Ovary (tissue), 3 donors: ENCODE data around the gene NIPBL.

Experiments used
- EP300 ChIP-seq: sonication (generic); formaldehyde crosslinking; IDR thresholded peaks from one replicate; pipeline ENCODE4 v1.6.1; 2017; ENCODE audit warnings: antibody characterized with exemption
- POLR2A ChIP-seq: fragments of 450-650 bp; IDR thresholded peaks from one replicate; pipeline ENCODE4 v1.6.1; 2017; ENCODE audit warnings: antibody characterized with exemption, mild to moderate bottlenecking, moderate library complexity
- TF ChIP-seq, protein P1 (sequence below), 3 donors: fragments of 450-650 bp in 2 of 3; fragments of 200-600 bp in 1 of 3; IDR thresholded peaks; one replicate each; pipeline versions ENCODE4 v1.5.1 to v1.8.0; 2016 to 2022; ENCODE audit warnings: antibody characterized with exemption in 3 of 3, mild to moderate bottlenecking in 1 of 3
- donor health status: DM: no; HTN: no; CAD: no.

DNA sequence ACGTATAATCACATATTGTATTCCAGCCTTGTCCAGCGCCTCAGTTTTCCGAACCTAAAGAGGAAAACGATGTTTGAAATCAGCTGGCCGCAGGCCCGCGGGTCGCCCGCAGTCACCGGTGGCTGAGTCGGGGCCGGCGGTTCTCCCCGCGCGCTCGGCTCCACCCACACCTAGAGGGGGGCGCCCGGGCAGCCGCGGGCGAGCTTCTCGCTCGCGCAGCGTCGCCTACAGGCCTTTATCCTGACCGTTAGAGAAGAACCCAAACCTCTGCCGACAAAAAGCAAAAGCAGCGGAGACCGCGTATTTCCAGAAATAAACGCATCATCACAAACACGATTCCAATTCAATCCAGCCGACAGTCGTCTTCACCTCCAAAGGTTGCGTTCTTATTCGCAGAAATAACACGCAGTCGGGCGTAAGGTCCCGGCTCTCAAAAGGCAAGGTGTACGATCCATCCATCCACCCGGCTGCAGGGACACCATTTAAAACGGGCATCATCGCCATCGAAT is 725 bp upstream of the NIPBL start:
- TF ChIP-seq, protein P1, sequence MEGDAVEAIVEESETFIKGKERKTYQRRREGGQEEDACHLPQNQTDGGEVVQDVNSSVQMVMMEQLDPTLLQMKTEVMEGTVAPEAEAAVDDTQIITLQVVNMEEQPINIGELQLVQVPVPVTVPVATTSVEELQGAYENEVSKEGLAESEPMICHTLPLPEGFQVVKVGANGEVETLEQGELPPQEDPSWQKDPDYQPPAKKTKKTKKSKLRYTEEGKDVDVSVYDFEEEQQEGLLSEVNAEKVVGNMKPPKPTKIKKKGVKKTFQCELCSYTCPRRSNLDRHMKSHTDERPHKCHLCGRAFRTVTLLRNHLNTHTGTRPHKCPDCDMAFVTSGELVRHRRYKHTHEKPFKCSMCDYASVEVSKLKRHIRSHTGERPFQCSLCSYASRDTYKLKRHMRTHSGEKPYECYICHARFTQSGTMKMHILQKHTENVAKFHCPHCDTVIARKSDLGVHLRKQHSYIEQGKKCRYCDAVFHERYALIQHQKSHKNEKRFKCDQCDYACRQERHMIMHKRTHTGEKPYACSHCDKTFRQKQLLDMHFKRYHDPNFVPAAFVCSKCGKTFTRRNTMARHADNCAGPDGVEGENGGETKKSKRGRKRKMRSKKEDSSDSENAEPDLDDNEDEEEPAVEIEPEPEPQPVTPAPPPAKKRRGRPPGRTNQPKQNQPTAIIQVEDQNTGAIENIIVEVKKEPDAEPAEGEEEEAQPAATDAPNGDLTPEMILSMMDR (IDR thresholded peaks at IDR 0.05): peak; percentile 40 to 54 (median 40)
- TF ChIP-seq POLR2A (peak; percentile 15), EP300 (no peak)
